Mesenchymal stem cell (in vitro differentiated cells and primary cell): Measurements from ENCODE around the gene BCHE.

Experiments used
- DNase-seq: peaks from one replicate; pipeline ENCODE4 v3.0.0-alpha.2; 2013
- H2AFZ ChIP-seq: one replicate; pipeline ENCODE4 v1.6.1; 2013; ENCODE audit warnings: low read depth, mild to moderate bottlenecking, control low read depth, inconsistent platforms, low read length, moderate library complexity
- H2AK5ac ChIP-seq: 2 replicates; pipeline ENCODE4 v1.6.1; 2013; ENCODE audit warnings: low read length, moderate library complexity, mild to moderate bottlenecking, inconsistent platforms; ENCODE audit not compliant: severe bottlenecking
- H2BK120ac ChIP-seq: one replicate; pipeline ENCODE4 v1.6.1; 2013; ENCODE audit warnings: low read depth, mild to moderate bottlenecking, inconsistent platforms, low read length, moderate library complexity
- H2BK12ac ChIP-seq, 2 experiments: one replicate each; pipeline ENCODE4 v1.6.1; 2013; ENCODE audit warnings: inconsistent platforms in 2 of 2, low read length in 2 of 2, mild to moderate bottlenecking in 2 of 2, moderate library complexity in 2 of 2, control low read depth in 1 of 2
- H2BK15ac ChIP-seq: one replicate; pipeline ENCODE4 v1.6.1; 2013; ENCODE audit warnings: mild to moderate bottlenecking, low read depth, inconsistent platforms; ENCODE audit not compliant: poor library complexity, severe bottlenecking
- H2BK5ac ChIP-seq: 2 replicates; pipeline ENCODE4 v1.6.1; 2013; ENCODE audit warnings: low read depth, mild to moderate bottlenecking, low read length, control low read depth, inconsistent platforms; ENCODE audit not compliant: poor library complexity, severe bottlenecking
- H3K14ac ChIP-seq, 2 experiments: one replicate each; pipeline ENCODE4 v1.6.1; 2013; ENCODE audit warnings: inconsistent platforms in 2 of 2, low read length in 2 of 2, control low read depth in 1 of 2, mild to moderate bottlenecking in 1 of 2, moderate library complexity in 1 of 2
- H3K18ac ChIP-seq, 2 experiments: one replicate each; pipeline ENCODE4 v1.6.1; 2013; ENCODE audit warnings: inconsistent platforms in 2 of 2, low read length in 2 of 2, control low read depth in 1 of 2, low read depth in 1 of 2, mild to moderate bottlenecking in 1 of 2
- H3K23ac ChIP-seq, 2 experiments: one replicate each; pipeline ENCODE4 v1.6.1; 2013; ENCODE audit warnings: inconsistent platforms in 2 of 2, low read length in 2 of 2, mild to moderate bottlenecking in 2 of 2, moderate library complexity in 2 of 2, control low read depth in 1 of 2
- H3K27ac ChIP-seq: 2 replicates; pipeline ENCODE4 v1.5.1; 2013; ENCODE audit warnings: mild to moderate bottlenecking, moderate library complexity, low read length, control low read depth, inconsistent platforms; ENCODE audit not compliant: poor library complexity, severe bottlenecking
- H3K27me3 ChIP-seq, 2 experiments: 2 replicates each; pipeline versions ENCODE4 v1.6.1 to v1.7.0; 2013; ENCODE audit warnings: low read length in 2 of 2, mild to moderate bottlenecking in 2 of 2, moderate library complexity in 2 of 2, control low read depth in 1 of 2, inconsistent platforms in 1 of 2; ENCODE audit not compliant: control insufficient read depth in 1 of 2, insufficient read depth in 1 of 2
- H3K36me3 ChIP-seq, 2 experiments: 2 replicates each; pipeline versions ENCODE4 v1.6.1 to v1.7.0; 2013; ENCODE audit warnings: low read length in 2 of 2, control low read depth in 1 of 2, inconsistent platforms in 1 of 2, low read depth in 1 of 2, mild to moderate bottlenecking in 1 of 2; ENCODE audit not compliant: insufficient read depth in 2 of 2, control insufficient read depth in 1 of 2
- H3K4ac ChIP-seq, 2 experiments: one replicate each; pipeline ENCODE4 v1.6.1; 2013; ENCODE audit warnings: inconsistent platforms in 2 of 2, low read length in 2 of 2, mild to moderate bottlenecking in 2 of 2, moderate library complexity in 2 of 2, control low read depth in 1 of 2, low read depth in 1 of 2
- H3K4me1 ChIP-seq: 2 replicates; pipeline ENCODE4 v1.6.1; 2013; ENCODE audit warnings: low read depth, low read length, control low read depth; ENCODE audit not compliant: control insufficient read depth, insufficient read depth
- H3K4me2 ChIP-seq: 2 replicates; pipeline ENCODE4 v1.6.1; 2013; ENCODE audit warnings: low read length, mild to moderate bottlenecking, inconsistent platforms; ENCODE audit not compliant: poor library complexity, severe bottlenecking
- H3K4me3 ChIP-seq, 2 experiments: 2 replicates each; pipeline versions ENCODE4 v1.5.1 to v1.7.0; 2013; ENCODE audit warnings: low read length in 2 of 2, mild to moderate bottlenecking in 2 of 2, control low read depth in 1 of 2, low read depth in 1 of 2; ENCODE audit not compliant: insufficient read depth in 1 of 2
- H3K79me1 ChIP-seq: replicated peaks from 2 replicates; pipeline ENCODE4 v1.6.1; 2013; ENCODE audit warnings: mild to moderate bottlenecking, control low read depth, low read length, inconsistent platforms; ENCODE audit not compliant: poor library complexity, severe bottlenecking
- H3K9ac ChIP-seq: 2 replicates; pipeline ENCODE4 v1.7.0; 2013; ENCODE audit warnings: mild to moderate bottlenecking, low read length, moderate library complexity
- H3K9me3 ChIP-seq: 2 replicates; pipeline ENCODE4 v1.7.0; 2013; ENCODE audit warnings: mild to moderate bottlenecking, low read length; ENCODE audit not compliant: control insufficient read depth
- H4K8ac ChIP-seq: one replicate; pipeline ENCODE4 v1.6.1; 2013; ENCODE audit warnings: inconsistent platforms, mild to moderate bottlenecking, low read length, moderate library complexity
- H4K91ac ChIP-seq: one replicate; pipeline ENCODE4 v1.6.1; 2013; ENCODE audit warnings: mild to moderate bottlenecking, low read length, inconsistent platforms
- WGBS: methylation state at CpG from one replicate; pipeline ENCODE4 v1.1.7; 2013; ENCODE audit warnings: mixed read lengths; 5-methylcytosine and 5-hydroxymethylcytosine counted together

The BCHE gene

GRCh38 chr3:165729756-165730155 lies 107.5 kb downstream of the BCHE start:
- 97% methylated on average over 4 of the region's 4 CpGs for WGBS
- Histone ChIP-seq H2AK5ac (no peak overlapping the region), H3K4me2 (no peak overlapping the region), H3K36me3 (no peaks in the 10 kb centered on the region), H3K23ac (no peak overlapping the region), H2BK15ac (no peak overlapping the region), H3K9ac (no peak overlapping the region), H3K9me3 (peaks cover 2% of the 10 kb centered on the region), H3K79me1 (no peaks in the 10 kb centered on the region), H3K4me1 (no peaks in the 10 kb centered on the region), H4K8ac (no peak overlapping the region), H3K4me3 (no peak overlapping the region), H2BK5ac (no peak overlapping the region), H3K27ac (no peak overlapping the region), H2BK120ac (no peak overlapping the region), H2AFZ (no peak overlapping the region), H3K27me3 (no peaks in the 10 kb centered on the region), H2BK12ac (no peak overlapping the region), H4K91ac (no peak overlapping the region), H3K4ac (no peak overlapping the region), H3K14ac (no peak overlapping the region), H3K18ac (no peak overlapping the region)
- DNase-seq = no peak

- H3K27me3 ChIP-seq = no peaks in the 10 kb centered on the region
- no peak overlapping the region for H2BK12ac ChIP-seq
- no peaks in the 10 kb centered on the region for H3K4me1 ChIP-seq
- no peak overlapping the region for H3K27ac ChIP-seq
- H3K18ac ChIP-seq = no peak overlapping the region
- H3K36me3 ChIP-seq = no peaks in the 10 kb centered on the region
- H3K4me3 ChIP-seq = no peak overlapping the region
- WGBS = 96% methylated on average over 5 of the region's 5 CpGs
- H3K9ac ChIP-seq = no peak overlapping the region
- no peak for DNase-seq
- H2BK15ac ChIP-seq = no peak overlapping the region
- H2BK5ac ChIP-seq = no peak overlapping the region
- H4K91ac ChIP-seq = no peak overlapping the region
- H4K8ac ChIP-seq = no peak overlapping the region
- H3K4ac ChIP-seq = no peak overlapping the region
- peaks cover 2% of the 10 kb centered on the region for H3K9me3 ChIP-seq
- no peak overlapping the region for H2AFZ ChIP-seq
- no peak overlapping the region for H3K4me2 ChIP-seq
- no peak overlapping the region for H3K23ac ChIP-seq
- no peaks in the 10 kb centered on the region for H3K79me1 ChIP-seq
- H3K14ac ChIP-seq = no peak overlapping the region
- no peak overlapping the region for H2BK120ac ChIP-seq
- no peak overlapping the region for H2AK5ac ChIP-seq
Measured at GRCh38 chr3:165728924-165729323, 108.3 kb downstream of the BCHE start.

- Histone ChIP-seq H2BK120ac (no peak overlapping the region), H3K27ac (no peak overlapping the region), H3K9ac (no peak overlapping the region), H2AK5ac (no peak overlapping the region), H4K8ac (no peak overlapping the region), H3K9me3 (peaks cover 2% of the 10 kb centered on the region), H3K18ac (no peak overlapping the region), H3K23ac (no peak overlapping the region), H3K14ac (no peak overlapping the region), H3K4me2 (no peak overlapping the region), H2BK12ac (no peak overlapping the region), H3K4me3 (no peak overlapping the region), H3K4me1 (no peaks in the 10 kb centered on the region), H3K36me3 (no peaks in the 10 kb centered on the region), H4K91ac (no peak overlapping the region), H2BK15ac (no peak overlapping the region), H2AFZ (no peak overlapping the region), H3K4ac (no peak overlapping the region), H3K79me1 (no peaks in the 10 kb centered on the region), H3K27me3 (no peaks in the 10 kb centered on the region), H2BK5ac (no peak overlapping the region)
- no CpG with 5 or more reads among the region's 2 CpGs for WGBS
- DNase-seq = peak; percentile 9
Measured at GRCh38 chr3:165725296-165725695, 111.9 kb downstream of the BCHE start.
